HuH-7.5 (cell line): ENCODE results near the gene MYOF.
"Not testable (repeated sequence)": the region's sequence is repeated elsewhere in the genome, so short reads cannot be mapped to it uniquely, and the experiment has no call there.

Experiments used
- DNase-seq: peaks from one replicate; pipeline ENCODE4 v3.0.0; 2011; ENCODE audit warnings: low spot score

Gene MYOF

GRCh38 chr10:93296151-93296550 is 186.0 kb downstream of the MYOF start:
- no peak for DNase-seq

- no peak for DNase-seq
Measured at GRCh38 chr10:93293999-93294398, 188.1 kb downstream of the MYOF start.

GRCh38 chr10:93290661-93291354 is 191.3 kb downstream of the MYOF start:
- DNase-seq: no peak

GRCh38 chr10:93288679-93289634 is 193.2 kb downstream of the MYOF start:
- peak; percentile 86 for DNase-seq

- DNase-seq: no peak
Measured at GRCh38 chr10:93287775-93288174, 194.4 kb downstream of the MYOF start.

- not testable (repeated sequence) for DNase-seq
Measured at GRCh38 chr10:93284246-93284645, 197.9 kb downstream of the MYOF start.

- no peak for DNase-seq
Measured at GRCh38 chr10:93281367-93281720, 200.8 kb downstream of the MYOF start.

- no peak for DNase-seq
Measured at GRCh38 chr10:93280699-93281366, 201.3 kb downstream of the MYOF start.

- DNase-seq: no peak
Measured at GRCh38 chr10:93280121-93280698, 201.9 kb downstream of the MYOF start.

GRCh38 chr10:93277360-93277759 is 204.8 kb downstream of the MYOF start:
- no peak for DNase-seq

GRCh38 chr10:93274419-93274818 is 207.7 kb downstream of the MYOF start:
- no peak for DNase-seq

GRCh38 chr10:93272884-93273675 is 209.1 kb downstream of the MYOF start:
- no peak for DNase-seq

- no peak for DNase-seq
Measured at GRCh38 chr10:93271347-93271746, 210.8 kb downstream of the MYOF start.

GRCh38 chr10:93269281-93269680 is 212.9 kb downstream of the MYOF start:
- DNase-seq: no peak

GRCh38 chr10:93268021-93268420 is 214.1 kb downstream of the MYOF start:
- no peak for DNase-seq

GRCh38 chr10:93267521-93267920 is 214.6 kb downstream of the MYOF start:
- DNase-seq: no peak

GRCh38 chr10:93266858-93267257 is 215.3 kb downstream of the MYOF start:
- DNase-seq: no peak

GRCh38 chr10:93261961-93262610 is 220.0 kb downstream of the MYOF start:
- no peak for DNase-seq

- no peak for DNase-seq
Measured at GRCh38 chr10:93261089-93261488, 221.0 kb downstream of the MYOF start.

- no peak for DNase-seq
Measured at GRCh38 chr10:93259126-93259525, 223.0 kb downstream of the MYOF start.
